ENCODE results near the gene CAMKMT.

GRCh38 chr2:44398243-44398897, 36.6 kb downstream of the CAMKMT start:
- TF ChIP-seq, protein P1, sequence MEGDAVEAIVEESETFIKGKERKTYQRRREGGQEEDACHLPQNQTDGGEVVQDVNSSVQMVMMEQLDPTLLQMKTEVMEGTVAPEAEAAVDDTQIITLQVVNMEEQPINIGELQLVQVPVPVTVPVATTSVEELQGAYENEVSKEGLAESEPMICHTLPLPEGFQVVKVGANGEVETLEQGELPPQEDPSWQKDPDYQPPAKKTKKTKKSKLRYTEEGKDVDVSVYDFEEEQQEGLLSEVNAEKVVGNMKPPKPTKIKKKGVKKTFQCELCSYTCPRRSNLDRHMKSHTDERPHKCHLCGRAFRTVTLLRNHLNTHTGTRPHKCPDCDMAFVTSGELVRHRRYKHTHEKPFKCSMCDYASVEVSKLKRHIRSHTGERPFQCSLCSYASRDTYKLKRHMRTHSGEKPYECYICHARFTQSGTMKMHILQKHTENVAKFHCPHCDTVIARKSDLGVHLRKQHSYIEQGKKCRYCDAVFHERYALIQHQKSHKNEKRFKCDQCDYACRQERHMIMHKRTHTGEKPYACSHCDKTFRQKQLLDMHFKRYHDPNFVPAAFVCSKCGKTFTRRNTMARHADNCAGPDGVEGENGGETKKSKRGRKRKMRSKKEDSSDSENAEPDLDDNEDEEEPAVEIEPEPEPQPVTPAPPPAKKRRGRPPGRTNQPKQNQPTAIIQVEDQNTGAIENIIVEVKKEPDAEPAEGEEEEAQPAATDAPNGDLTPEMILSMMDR (conservative IDR thresholded peaks at IDR 0.05; ENCODE audit: low read length), result no peak
- no peak for TF ChIP-seq EZH2phosphoT487 (IDR thresholded peaks at IDR 0.05; ENCODE audit: borderline replicate concordance, low read depth, low read length)
